Ishikawa (cell line): ENCODE results near the gene ACTN1.

Source experiments
- MAX ChIP-seq: IDR thresholded peaks from 2 replicates; pipeline ENCODE4 v1.6.1; 2012
- TF ChIP-seq, protein P1 (sequence below): IDR thresholded peaks from 2 replicates; pipeline ENCODE4 v1.6.1; 2012

GRCh38 chr14:68892961-68893360, 86.1 kb downstream of the ACTN1 start:
- TF ChIP-seq MAX = no peak
- TF ChIP-seq, protein P1, sequence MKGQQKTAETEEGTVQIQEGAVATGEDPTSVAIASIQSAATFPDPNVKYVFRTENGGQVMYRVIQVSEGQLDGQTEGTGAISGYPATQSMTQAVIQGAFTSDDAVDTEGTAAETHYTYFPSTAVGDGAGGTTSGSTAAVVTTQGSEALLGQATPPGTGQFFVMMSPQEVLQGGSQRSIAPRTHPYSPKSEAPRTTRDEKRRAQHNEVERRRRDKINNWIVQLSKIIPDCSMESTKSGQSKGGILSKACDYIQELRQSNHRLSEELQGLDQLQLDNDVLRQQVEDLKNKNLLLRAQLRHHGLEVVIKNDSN = no peak
